ENCODE results near the gene PIRT.
"Not testable (repeated sequence)": the region's sequence is repeated elsewhere in the genome, so short reads cannot be mapped to it uniquely, and the experiment has no call there.

GRCh38 chr17:10846636-10847035, 8.7 kb upstream of the PIRT start:
- TF ChIP-seq CTCF, POLR2A (IDR thresholded peaks at IDR 0.05): not testable (repeated sequence)
